Muscle of leg (tissue), 11 donors: Measurements from ENCODE around the gene CCDC171. TPM values are rescaled to one million over a fixed set of nuclear protein-coding genes. Genes with fewer than 3 reads are reported as not detected.
"Not testable (repeated sequence)": the region's sequence is repeated elsewhere in the genome, so short reads cannot be mapped to it uniquely, and the experiment has no call there.

Experiments
- DNase-seq: peaks from one replicate; pipeline ENCODE4 v3.0.0; 2013
- H3K27ac ChIP-seq: one replicate; pipeline ENCODE4 v1.5.1; 2013; ENCODE audit warnings: mild to moderate bottlenecking, low read length, control low read depth
- H3K27me3 ChIP-seq: one replicate; pipeline ENCODE4 v1.6.1; 2013; ENCODE audit warnings: low read length; ENCODE audit not compliant: control insufficient read depth, insufficient read depth
- H3K36me3 ChIP-seq: one replicate; pipeline ENCODE4 v1.6.1; 2013; ENCODE audit warnings: low read length; ENCODE audit not compliant: control insufficient read depth, insufficient read depth
- H3K4me1 ChIP-seq: one replicate; pipeline ENCODE4 v1.6.1; 2013; ENCODE audit warnings: low read length; ENCODE audit not compliant: control insufficient read depth, insufficient read depth
- H3K4me3 ChIP-seq: one replicate; pipeline ENCODE4 v1.5.1; 2013; ENCODE audit warnings: low read length, control low read depth
- H3K9me3 ChIP-seq: replicated peaks from 2 replicates; pipeline ENCODE4 v1.6.1; 2013; ENCODE audit warnings: low read depth, low read length; ENCODE audit not compliant: control insufficient read depth
- WGBS: methylation state at CpG from one replicate; pipeline ENCODE4 v1.1.5; 2013; ENCODE audit warnings: missing lambda C conversion rate; ENCODE audit not compliant: insufficient coverage; 5-methylcytosine and 5-hydroxymethylcytosine counted together
- polyA plus RNA-seq, 8 donors: library from polyadenylated mRNA; unstranded; fragments of 120-200 nt; gene quantifications; one replicate each; pipeline versions ENCODE4 v1.2.1 to v1.2.3, GENCODE V29; 2013; ENCODE audit warnings: inconsistent platforms in 1 of 8, low replicate concordance in 1 of 8; ENCODE audit not compliant: insufficient read length in 8 of 8, insufficient read depth in 1 of 8
- total RNA-seq: library from RNA; stranded (reverse); fragments of 120-200 nt; gene quantifications from one replicate; pipeline ENCODE4 v1.2.4, GENCODE V29; 2013

Gene CCDC171
- total and polyA plus RNA-seq, 9 donors, result 1.5 to 4.0 (median 2.1) TPM

DNA sequence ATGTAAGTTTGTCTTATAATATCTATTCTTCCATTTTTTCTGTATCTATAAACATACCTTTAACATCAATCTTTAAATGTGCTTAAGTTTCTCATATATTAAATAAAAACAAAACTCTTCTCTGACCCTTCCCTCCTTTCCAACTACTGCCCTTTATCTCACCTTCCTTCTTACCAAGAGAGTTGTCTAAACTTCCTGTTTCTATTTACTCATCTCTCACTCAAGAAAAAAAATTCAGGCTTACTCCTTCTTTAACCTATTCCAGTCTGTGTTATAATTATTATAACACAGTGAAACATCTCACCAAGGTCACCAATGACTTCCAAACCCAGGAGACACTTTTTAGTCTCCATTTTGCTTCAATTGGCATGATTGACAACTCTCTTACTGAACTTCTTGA, 140.9 kb downstream of the CCDC171 start:
- Histone ChIP-seq H3K4me1 (no peaks in the 10 kb centered on the region), H3K27me3 (no peaks in the 10 kb centered on the region), H3K27ac (no peak overlapping the region), H3K9me3 (no peaks in the 10 kb centered on the region), H3K36me3 (no peaks in the 10 kb centered on the region), H3K4me3 (no peak overlapping the region)
- no peak for DNase-seq

- no peaks in the 10 kb centered on the region for H3K36me3 ChIP-seq
- H3K9me3 ChIP-seq, result no peaks in the 10 kb centered on the region
- 40% methylated on average over 1 of the region's 1 CpG for WGBS
- no peaks in the 10 kb centered on the region for H3K27me3 ChIP-seq
- H3K27ac ChIP-seq, result no peak overlapping the region
- H3K4me1 ChIP-seq, result no peaks in the 10 kb centered on the region
- H3K4me3 ChIP-seq, result no peak overlapping the region
- no peak for DNase-seq
These were observed 144.1 kb downstream of the CCDC171 start for GRCh38 chr9:15696979-15697378.

GRCh38 chr9:15697446-15697851, 144.6 kb downstream of the CCDC171 start:
- no CpG with 5 or more reads among the region's 2 CpGs for WGBS

DNA sequence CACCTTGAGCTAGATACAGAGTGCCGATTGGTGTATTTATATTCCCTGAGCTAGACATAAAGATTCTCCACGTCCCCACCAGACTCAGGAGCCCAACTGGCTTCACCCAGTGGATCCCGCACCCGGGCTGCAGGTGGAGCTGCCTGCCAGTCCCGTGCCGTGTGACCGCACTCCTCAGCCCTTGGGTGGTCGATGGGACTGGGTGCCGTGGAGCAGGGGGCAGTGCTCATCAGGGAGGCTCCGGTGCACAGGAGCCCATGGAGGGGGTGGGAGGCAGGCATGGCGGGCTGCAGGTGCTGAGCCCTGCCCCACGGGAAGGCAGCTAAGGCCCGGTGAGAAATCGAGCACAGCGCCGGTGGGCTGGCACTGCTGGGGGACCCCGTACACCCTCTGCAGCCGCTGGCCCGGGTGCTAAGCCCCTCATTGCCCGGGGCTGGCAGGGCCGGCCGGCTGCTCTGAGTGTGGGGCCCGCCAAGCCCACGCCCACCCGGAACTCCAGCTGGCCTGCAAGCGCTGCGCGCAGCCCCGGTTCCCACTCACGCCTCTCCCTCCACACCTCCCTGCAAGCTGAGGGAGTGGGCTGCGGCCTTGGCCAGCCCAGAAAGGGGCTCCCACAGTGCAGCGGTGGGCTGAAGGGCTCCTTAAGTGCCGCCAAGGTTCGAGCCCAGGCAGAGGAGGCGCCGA, 147.2 kb downstream of the CCDC171 start:
- H3K4me3 ChIP-seq, H3K27ac ChIP-seq, DNase-seq, H3K36me3 ChIP-seq, H3K27me3 ChIP-seq, H3K9me3 ChIP-seq, H3K4me1 ChIP-seq: not testable (repeated sequence)
- WGBS, result 89% methylated on average over 18 of the region's 36 CpGs

More at GRCh38 chr9:15697446-15697851, 144.6 kb downstream of the CCDC171 start:
- Histone ChIP-seq H3K9me3 (no peaks in the 10 kb centered on the region), H3K4me3 (no peak overlapping the region), H3K27me3 (no peaks in the 10 kb centered on the region), H3K27ac (no peak overlapping the region), H3K4me1 (no peaks in the 10 kb centered on the region), H3K36me3 (no peaks in the 10 kb centered on the region)
- DNase-seq, result no peak

GRCh38 chr9:15707000-15707399, 154.2 kb downstream of the CCDC171 start:
- Histone ChIP-seq H3K27ac (no peak overlapping the region), H3K36me3 (no peaks in the 10 kb centered on the region), H3K9me3 (no peaks in the 10 kb centered on the region), H3K4me3 (no peak overlapping the region), H3K27me3 (no peaks in the 10 kb centered on the region), H3K4me1 (no peaks in the 10 kb centered on the region)
- WGBS, result no CpG with 5 or more reads among the region's 3 CpGs
- no peak for DNase-seq

- Histone ChIP-seq H3K36me3 (no peaks in the 10 kb centered on the region), H3K27ac (no peak overlapping the region), H3K9me3 (no peaks in the 10 kb centered on the region), H3K4me3 (no peak overlapping the region), H3K27me3 (no peaks in the 10 kb centered on the region), H3K4me1 (no peaks in the 10 kb centered on the region)
- no peak for DNase-seq
- no CpG with 5 or more reads among the region's 1 CpG for WGBS
These were observed 158.7 kb downstream of the CCDC171 start for GRCh38 chr9:15711531-15711930.

- peak; percentile 22 for DNase-seq
- Histone ChIP-seq H3K27ac (no peak overlapping the region), H3K36me3 (no peaks in the 10 kb centered on the region), H3K27me3 (no peaks in the 10 kb centered on the region), H3K4me3 (no peak overlapping the region), H3K4me1 (no peaks in the 10 kb centered on the region), H3K9me3 (no peaks in the 10 kb centered on the region)
- 40% methylated on average over 1 of the region's 2 CpGs for WGBS
These were observed 159.1 kb downstream of the CCDC171 start for GRCh38 chr9:15711931-15712330.

DNA sequence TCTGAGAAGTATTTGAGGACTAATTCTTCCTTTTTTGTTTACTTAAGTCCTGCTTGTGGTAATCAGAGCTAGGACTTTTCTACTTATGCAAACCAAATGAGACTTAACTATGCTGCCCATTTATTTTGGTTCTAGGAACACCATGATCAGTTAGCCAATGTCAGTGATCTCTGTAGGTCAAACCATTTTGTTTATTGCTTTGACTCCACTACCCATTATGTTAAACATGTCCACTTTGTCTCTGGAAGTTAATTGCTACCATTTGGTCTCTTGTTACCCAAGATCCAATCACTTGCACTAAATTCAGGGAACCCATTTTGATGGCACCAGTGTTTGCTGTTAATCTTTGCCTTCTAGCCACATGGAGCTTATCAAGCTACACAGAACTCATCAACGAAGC, 161.9 kb downstream of the CCDC171 start:
- Histone ChIP-seq H3K4me3 (no peak overlapping the region), H3K27ac (no peak overlapping the region), H3K9me3 (no peaks in the 10 kb centered on the region), H3K36me3 (no peaks in the 10 kb centered on the region), H3K27me3 (no peaks in the 10 kb centered on the region), H3K4me1 (no peaks in the 10 kb centered on the region)
- no peak for DNase-seq
- no CpG with 5 or more reads among the region's 1 CpG for WGBS

DNA sequence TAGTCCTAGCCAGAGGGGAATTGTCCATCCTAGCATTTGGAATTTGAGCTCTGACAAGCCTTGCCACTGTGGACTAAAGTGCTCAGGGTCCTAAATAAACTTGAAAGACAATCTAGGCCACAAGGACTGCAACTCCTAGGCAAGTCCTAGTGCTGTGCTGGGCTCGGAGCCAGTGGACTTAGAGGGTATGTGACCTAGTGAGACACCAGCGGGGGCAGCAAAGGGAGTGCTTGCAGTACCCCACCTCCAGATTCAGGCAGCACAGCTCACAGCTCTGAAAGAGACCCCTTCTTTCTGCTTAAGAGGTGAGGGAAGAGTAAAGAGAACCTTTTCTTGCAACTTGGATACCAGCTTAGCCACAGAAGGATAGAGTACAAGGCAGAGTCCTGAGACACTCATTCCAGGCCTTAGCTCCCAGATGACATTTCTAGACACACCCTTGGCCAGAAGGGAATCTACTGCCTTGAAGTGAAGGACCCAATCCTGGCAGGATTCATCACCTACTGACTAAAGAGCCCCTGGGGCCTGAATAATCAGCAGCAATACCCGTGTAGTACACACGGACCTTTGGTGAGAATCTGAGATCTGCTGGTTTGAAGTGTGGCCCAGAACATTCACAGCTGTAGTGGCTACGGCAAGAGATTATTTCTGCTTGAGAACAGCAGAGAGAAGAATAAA, 164.6 kb downstream of the CCDC171 start:
- H3K4me1 ChIP-seq, result no peaks in the 10 kb centered on the region
- H3K27ac ChIP-seq, result no peak overlapping the region
- no peak overlapping the region for H3K4me3 ChIP-seq
- DNase-seq, result no peak
- H3K9me3 ChIP-seq, result no peaks in the 10 kb centered on the region
- WGBS, result 89% methylated on average over 3 of the region's 5 CpGs
- H3K36me3 ChIP-seq, result no peaks in the 10 kb centered on the region
- H3K27me3 ChIP-seq, result no peaks in the 10 kb centered on the region

DNA sequence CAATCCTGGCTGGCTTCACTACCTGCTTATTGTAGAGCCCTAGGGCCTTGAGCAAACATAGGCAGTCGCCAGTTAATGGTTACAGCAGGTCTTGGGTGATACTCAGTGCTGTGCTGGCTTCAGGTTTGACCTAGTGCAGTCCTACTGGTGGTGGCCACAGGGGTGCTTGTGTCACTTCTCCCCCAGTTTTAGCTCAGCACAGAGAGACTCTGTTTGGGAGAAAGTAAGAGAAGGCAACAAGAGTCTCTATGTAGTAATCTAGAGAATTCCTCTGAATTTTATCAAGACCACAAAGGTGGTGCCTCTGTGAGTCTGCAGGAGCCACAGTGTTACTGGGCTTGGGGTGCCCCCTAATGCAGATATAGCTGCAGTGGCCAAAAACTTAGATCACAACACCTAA, 165.6 kb downstream of the CCDC171 start:
- DNase-seq, result no peak
- Histone ChIP-seq H3K27me3 (no peaks in the 10 kb centered on the region), H3K4me3 (no peak overlapping the region), H3K9me3 (no peaks in the 10 kb centered on the region), H3K36me3 (no peaks in the 10 kb centered on the region), H3K27ac (no peak overlapping the region), H3K4me1 (no peaks in the 10 kb centered on the region)
- 88% methylated on average over 1 of the region's 1 CpG for WGBS
